NCI-H2107 treated with DMSO at 0.1 percent for 48 hours (cell line): Measurements from ENCODE around the gene FCGR1A.
"Not testable (repeated sequence)": the region's sequence is repeated elsewhere in the genome, so short reads cannot be mapped to it uniquely, and the experiment has no call there.

ENCODE experiments used
- DNase-seq: peaks from one replicate; lab custom pipeline; 2025; ENCODE audit not compliant: unreplicated experiment; lab: John Stamatoyannopoulos, UW

Gene FCGR1A

DNA sequence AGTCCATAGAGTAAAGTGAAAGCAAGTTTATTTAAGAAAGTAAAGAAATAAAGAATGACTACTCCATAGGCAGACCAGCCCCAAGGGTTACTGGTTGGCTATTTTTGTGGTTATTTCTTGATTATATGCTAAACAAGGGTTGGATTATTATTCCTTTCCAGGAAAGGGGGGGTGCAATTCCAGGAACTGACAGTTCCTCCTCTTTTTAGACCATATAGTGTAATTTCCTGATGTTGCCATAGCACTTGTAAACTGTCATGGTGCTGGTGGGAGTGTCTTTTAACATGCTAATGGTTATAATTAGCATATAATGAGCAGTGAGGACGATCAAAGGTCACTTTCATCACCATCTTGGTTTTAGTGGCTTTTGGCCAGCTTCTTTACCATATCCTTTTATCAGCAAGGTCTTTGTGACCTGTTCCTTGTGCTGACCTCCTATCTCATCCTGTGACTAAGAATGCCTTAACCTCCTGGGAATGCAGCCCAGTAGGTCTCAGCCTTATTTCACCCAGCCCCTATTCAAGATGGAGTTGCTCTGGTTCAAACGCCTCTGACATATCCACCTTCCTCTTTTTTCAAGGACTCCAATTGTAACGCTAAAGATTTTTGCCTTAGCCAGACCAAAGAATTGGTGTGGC is 6.9 kb upstream of the FCGR1A start:
- not testable (repeated sequence) for DNase-seq

DNA sequence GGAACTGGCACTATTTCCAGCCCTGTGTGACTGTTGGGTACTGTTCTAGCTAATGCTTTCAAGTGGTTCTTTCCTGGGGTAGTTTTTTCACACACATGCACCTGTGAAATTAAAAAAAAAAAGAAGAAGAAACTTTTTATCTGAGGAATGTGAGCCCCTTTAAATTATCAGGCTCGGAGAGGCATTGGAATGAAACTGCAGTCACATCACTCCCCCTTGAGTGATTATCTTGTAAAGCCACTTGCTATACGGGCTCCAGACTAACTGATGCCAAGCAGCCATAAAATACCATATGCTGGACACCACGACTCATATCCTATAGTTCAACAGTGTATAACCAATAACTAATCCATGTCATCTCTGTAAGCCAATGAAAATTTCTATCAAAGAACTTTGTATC is 5.4 kb upstream of the FCGR1A start:
- DNase-seq = not testable (repeated sequence)

DNA sequence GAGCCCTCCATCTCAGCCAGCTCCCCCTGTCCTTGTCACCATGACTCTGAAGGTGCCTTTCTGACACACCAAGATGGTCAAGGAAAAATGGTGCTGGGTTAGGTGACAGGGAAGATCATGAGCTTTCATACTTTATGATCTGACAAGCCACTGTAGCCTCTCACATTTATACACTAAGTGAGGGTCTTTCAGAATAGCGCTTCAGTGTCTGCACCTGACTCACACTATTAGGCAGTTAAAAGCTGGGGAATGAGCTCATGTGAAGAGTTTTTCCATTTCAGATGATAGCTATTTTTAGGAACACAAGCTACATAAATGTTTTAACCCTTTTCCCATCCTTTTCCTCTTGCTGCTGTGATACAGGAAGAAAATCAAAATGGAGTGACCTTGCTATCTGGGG is 4.2 kb upstream of the FCGR1A start:
- DNase-seq = not testable (repeated sequence)

DNA sequence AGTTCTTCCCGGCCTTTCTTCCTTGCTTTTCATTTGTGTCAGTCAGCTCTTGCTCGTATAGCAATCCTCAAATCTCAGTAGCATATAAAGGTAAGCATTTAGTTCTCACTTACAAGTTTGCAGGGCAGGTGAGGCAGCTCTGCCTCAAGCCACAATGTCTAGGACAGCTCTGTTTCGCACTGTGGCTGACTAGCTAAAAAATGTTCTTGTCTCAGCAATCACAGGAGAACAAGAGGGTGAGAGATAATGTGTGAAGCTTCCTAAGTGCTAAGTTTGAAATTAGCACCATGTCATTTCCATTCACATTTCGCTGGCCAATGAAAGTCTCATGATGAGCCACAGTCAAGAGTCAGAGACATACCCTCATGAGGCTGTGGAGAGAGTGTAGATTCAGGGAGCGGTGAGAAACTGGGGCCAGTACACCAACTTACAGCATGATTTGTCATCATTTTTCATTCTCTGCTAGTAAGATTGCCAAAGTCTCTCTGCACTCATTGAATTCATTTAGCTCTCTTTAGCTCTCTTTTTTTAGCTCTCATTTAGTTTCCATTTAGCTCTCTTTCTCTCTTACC is 995 bp upstream of the FCGR1A start:
- not testable (repeated sequence) for DNase-seq

DNA sequence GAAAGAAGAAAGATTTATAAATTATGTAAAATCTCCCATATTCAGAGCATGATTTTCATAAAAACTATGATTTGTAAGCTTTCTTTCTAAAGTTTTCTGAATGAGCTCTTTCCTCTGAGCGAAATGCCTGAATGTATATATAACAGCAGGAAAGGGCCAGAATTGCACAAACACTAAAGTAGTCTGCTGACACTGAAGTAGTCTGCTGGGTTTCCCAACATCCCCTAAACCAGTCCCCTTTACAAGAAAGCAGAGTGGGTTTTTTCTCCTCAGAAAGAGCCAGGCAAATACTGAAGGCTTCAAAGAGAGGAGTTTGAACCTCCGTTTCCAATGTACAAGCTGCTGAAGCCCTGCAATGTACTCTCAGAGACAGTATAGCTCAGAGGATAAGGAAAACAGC is 795 bp downstream of the FCGR1A start:
- DNase-seq = not testable (repeated sequence)

DNA sequence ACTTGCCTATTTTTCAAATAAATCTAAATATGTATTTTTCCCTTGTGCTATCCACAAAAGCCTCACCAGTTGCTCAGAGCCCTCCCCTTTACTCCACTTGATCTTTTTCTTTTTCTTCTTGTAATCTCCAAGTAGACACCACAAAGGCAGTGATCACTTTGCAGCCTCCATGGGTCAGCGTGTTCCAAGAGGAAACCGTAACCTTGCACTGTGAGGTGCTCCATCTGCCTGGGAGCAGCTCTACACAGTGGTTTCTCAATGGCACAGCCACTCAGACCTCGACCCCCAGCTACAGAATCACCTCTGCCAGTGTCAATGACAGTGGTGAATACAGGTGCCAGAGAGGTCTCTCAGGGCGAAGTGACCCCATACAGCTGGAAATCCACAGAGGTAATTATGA is 1.4 kb downstream of the FCGR1A start:
- DNase-seq = not testable (repeated sequence)

DNA sequence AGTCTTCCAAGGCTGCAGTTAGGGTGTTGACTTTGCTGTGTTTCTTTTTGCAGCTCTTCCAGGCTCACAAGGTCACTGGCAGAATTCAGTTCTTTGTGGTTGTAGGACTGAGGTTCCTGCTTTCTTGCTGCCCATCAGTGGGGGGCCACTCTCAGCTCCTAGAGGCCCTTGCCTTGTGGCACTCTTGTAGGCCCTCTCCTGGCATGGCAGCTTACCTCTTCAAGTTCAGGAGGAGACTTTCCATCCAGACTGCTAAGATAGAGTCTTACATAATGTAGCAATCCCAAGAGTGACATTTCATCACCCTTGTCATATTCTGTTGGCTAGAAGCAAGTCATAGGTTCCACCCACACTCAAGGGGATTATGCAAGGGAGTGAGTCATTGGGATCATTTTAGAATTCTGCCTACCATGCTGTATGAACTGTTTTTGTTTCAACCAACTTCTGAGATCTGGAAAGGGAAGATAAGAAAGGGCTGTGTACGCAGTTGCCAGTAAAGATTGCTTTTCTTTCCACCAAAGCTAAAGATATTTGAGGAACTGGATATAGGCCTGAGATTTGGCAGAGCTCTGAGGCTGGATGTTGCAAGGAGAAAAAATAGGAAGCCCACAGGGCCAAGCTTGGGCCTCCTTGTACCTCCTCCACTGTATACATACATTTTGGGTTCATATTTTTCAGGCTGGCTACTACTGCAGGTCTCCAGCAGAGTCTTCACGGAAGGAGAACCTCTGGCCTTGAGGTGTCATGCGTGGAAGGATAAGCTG is 5.4 kb downstream of the FCGR1A start:
- not testable (repeated sequence) for DNase-seq

DNA sequence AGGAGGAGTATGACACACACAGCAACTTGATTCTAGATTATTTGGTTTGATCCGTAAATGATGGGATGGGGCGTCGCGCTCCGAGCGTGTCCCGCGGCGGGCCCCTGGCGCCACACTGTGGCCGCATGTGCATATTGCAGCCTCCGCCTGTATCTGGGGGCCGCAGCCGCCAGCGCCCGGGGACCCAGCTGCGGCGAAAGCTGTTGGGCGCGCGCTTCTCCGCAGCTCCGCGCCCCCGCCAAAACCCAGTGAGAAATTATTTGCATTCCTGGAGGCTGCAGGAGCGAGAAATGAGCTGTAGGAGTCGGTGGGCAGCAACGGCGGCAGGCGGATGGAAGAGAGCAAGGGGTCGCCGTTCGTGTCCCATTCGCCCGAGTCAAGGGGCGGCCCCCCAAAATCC is 10.0 kb downstream of the FCGR1A start:
- not testable (repeated sequence) for DNase-seq

DNA sequence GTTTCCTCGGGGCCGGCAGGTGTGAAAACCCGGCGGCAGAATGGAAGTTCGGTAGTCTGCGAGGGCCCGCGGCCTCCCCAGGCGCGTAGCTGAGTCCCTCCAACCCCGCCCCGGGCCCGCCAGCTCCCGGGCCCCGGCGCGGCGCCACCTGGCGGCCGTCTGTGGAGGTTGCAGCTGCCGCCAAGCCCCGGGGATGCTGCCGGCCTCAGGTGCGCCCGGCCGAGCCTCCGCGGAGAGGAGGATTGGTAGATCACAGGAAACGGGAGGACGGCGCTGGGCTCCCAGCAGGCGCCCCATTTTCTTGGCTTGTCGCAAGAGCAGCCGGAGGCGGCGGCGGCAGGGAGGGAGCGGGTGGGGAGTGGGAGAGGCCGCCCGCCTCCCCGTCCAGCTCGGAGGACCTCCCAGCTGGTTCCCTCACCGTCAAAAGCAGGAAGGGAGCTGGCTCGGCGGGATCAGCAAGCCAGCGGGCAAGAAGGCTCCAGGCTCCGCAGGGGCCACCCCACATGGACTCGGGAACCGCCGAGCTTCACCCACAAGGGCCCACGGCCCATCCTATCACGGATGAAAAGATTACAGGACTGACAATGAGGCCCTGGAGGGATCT is 10.5 kb downstream of the FCGR1A start:
- peak; percentile 53 for DNase-seq

DNA sequence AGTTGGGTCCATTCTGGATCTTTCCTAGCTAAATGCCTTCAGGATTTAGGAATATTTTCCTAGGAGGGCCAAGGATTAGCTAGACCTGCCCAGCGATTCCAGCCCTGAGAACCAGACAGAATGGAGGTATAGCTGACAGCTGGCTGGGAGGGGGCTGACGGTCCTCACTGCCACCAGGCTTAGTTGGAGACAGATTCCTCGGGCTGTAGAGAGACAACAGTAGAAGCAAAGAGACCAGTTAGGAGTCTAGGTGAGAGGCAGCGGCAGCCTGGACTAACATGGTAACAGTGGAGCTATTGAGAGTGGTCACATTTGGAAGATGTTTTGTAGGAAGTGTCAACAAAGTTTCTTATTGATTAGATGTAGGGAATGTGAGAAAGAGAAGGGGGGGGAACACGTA is 11.4 kb downstream of the FCGR1A start:
- not testable (repeated sequence) for DNase-seq

DNA sequence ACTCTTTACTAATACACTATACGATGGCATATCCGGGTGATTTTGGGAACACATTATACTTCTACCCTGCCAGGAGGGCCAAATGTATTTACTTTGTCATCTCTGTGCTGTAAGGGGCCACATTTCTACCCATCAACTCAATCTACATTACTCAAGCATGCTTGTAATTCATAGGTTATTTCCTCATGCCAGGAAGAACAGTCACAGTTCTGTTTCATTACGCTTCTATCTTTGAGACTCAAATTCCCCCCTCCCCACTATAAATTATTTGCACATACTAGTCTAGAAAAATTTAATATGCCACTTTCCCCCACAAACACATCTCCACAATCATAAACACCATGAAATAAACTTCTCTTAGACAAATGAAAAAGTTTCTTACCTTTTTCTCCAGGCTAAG is 19.1 kb downstream of the FCGR1A start:
- not testable (repeated sequence) for DNase-seq

DNA sequence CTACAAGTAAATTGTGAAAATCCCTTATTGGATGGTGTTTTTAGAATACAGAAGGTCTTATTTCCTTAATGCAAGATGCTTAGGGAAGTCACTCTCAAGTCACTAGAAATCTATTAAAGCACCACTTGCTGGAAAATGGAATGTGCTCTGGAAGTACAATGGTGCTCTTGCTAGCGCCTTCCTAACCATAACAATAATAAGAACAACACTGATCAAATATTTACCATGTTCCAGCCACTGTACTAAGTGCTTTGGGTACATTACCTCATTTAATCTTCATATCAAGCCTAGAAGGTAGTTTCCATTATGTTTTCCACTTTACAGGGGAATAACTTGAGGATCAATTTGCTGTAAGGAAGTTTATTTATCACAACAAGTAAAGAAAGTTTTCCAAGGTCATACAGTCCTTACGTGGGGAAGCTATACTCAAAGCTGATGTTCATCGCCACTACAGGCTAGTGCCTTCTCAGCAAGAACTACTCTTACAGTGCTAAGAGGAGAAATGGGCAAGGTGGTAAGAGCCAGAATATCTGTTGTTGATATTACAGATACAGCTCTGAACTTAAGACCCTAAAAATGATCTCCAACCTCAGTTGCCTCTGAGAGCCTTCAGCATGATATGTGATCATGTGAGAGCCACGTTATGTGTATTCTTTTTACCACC is 22.1 kb downstream of the FCGR1A start:
- not testable (repeated sequence) for DNase-seq

DNA sequence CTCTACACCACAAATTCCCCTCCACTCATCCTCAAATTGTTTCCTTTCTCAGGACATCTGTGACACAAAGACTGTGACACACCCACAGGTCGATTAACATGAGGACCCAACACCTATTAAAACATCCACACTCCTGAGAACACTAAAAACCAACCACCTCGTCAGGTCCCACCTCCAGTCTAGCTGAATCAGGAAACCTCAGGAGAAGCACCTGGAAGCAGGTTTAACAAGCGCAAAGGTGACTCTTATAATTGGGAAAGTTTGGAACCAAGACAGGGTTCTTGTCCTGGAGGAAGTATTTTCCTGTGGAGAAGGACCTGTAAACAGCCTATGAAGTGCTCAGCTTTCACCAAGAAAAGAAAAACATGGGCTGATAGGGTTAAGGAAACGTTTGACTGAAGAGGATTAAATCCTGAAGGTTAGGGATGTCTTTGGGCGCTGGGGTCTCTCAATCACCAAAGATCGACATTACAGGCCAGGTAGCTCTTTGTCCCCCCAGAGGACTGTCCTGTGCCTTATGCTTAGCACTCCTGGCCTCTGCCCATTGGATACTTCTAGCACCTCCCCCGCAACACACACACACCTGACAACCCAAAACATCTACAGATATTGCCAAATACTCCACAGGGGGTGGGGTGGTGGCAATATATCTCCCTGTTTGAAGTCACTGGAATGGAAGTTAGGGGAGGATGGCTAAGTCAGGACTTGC is 28.4 kb downstream of the FCGR1A start:
- not testable (repeated sequence) for DNase-seq

DNA sequence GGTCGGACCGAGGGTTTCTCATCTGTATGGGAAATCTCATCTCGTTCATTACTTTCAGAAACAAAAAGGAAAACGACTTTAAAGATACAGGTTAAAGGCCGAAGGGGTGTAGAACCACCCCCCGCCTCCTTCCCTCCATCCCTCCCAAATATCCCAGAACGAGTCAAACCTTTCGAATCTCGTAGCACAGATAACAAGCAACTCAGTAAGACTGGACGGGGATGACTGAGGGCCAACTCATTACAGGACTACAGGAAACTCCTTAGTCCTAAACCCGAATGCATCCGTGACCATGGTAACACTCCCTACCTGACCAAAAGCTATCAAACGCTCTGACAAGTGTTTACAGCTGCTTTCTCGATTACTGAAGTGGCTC is 29.0 kb downstream of the FCGR1A start:
- DNase-seq = not testable (repeated sequence)

DNA sequence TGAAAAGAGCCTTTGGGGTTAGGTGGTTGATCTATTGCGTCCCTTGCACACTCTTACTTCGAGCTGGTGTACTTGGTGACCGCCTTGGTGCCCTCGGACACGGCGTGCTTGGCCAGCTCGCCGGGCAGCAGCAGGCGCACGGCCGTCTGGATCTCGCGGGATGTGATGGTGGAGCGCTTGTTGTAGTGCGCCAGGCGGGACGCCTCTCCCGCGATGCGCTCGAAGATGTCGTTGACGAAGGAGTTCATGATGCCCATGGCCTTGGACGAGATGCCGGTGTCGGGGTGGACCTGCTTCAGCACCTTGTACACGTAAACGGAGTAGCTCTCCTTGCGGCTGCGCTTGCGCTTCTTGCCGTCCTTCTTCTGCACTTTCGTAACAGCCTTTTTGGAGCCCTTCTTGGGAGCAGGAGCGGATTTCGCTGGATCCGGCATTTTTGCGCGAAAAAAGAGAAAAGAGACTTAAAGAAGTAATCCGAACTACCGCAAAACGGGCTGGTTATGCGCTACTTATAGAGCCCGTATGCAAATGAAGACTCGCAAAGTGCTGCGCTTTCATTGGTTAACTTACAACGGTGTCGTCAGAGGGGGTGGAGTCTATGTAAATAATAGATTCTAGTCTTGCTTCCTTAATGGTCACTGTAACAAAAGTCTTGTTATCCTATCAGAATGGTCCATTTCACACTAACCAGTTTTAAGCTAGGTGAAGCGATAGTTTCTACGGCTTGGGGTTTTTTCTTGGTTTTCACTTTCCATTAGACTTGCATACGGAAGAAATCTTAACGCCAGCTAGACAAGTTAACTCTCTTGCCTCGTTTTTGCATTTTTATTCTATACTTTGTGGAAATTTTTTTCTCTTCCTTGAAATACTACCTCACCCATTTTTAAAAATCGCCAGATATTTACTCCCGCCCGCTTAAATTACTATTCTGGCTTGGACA is 29.7 kb downstream of the FCGR1A start:
- peak; percentile 78 for DNase-seq

DNA sequence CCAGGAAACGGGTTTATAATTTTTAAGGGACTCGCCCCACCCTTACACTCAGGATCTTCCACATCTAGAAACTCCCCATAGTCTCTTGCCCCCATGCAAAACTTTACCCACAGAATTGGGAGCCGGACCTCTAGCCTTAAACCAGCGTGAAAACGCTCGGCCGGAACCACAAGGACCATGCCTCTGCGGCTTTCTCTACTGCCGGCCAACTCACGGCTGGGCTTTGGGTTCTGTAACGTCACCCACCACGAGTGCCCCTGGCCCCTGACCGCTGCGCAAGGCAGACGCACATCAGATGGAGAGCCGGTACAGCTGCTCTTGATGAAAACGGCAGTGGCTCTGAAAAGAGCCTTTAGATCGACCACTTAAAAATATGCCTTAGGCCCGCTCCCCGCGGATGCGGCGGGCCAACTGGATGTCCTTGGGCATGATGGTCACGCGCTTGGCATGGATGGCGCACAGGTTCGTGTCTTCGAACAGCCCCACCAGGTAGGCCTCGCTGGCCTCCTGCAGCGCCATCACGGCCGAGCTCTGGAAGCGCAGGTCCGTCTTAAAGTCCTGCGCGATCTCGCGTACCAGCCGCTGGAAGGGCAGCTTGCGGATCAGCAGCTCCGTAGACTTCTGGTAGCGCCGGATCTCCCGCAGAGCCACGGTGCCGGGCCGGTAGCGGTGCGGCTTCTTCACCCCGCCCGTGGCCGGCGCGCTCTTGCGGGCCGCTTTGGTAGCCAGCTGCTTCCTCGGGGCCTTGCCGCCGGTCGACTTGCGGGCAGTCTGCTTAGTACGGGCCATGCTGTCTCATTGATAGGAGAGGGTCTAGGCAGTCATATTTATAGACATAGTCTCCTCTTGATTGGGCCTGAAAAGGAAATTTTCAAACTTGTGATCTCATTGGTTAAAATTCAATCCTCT is 30.7 kb downstream of the FCGR1A start:
- DNase-seq = peak; percentile 91

DNA sequence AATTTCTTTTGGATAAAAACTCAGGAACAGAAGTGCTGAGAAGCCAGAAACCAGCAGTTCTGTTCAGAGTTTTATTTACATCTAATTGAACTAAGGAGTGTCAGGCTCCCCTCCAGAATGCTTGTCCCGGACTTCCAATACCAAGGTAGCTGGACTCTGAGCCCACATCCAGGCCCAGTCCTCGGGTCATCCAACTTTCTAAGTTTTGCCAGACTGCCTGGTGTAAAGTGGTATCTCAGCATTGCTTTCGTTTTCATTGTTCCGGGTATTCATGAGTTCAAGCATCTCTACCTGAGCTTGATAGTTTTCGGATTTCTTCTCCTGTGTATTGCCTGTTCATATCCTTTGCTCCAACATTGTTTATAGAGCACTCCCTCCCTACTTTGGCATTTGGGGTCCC is 37.9 kb downstream of the FCGR1A start:
- not testable (repeated sequence) for DNase-seq

DNA sequence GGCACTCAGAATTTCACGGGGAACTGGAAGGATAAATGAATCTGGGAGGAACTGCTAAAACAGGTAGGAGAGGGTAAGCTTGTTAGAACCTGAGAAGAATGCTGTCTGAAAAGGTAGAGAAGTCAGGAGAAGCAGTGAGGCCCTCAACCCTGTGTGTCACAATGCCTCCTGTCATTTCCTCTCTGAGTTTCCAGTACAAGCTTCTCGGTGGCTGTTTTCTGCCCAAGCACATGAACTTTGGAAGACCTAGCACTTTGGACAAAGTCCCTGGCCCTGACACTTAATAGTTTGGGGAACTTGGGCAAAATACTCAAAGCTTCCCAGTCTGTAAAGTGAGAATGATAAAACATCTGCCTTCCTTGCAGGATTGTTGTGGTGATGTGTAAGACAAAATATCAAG is 44.1 kb downstream of the FCGR1A start:
- DNase-seq = not testable (repeated sequence)
